Lung (tissue), 12 donors: ENCODE data around the gene ZBTB26. TPM values are rescaled to one million over a fixed set of nuclear protein-coding genes. Genes with fewer than 3 reads are reported as not detected.

Experiments
- ATAC-seq: fragments of 200-7000 bp; cut with Tn5 transposase; one replicate; pipeline ENCODE4 v1.9.1; 2020; ENCODE audit warnings: moderate number of reproducible peaks; ENCODE audit not compliant: insufficient read depth, low FRiP score
- DNase-seq, 3 donors: peaks; one replicate each; pipeline ENCODE4 v3.0.0-alpha.2; 2013 to 2017
- H3K27ac ChIP-seq, 2 donors: one replicate each; pipeline ENCODE4 v1.5.1; 2013; ENCODE audit warnings: mild to moderate bottlenecking in 2 of 2, moderate library complexity in 2 of 2, control low read depth in 1 of 2, inconsistent platforms in 1 of 2, low read depth in 1 of 2, low read length in 1 of 2
- H3K27me3 ChIP-seq, 3 donors: one replicate each; pipeline ENCODE4 v1.5.1; 2013; ENCODE audit warnings: low read length in 2 of 3; ENCODE audit not compliant: control insufficient read depth in 3 of 3, insufficient read depth in 3 of 3
- H3K36me3 ChIP-seq, 4 donors: one replicate each; pipeline ENCODE4 v1.5.1; 2013; ENCODE audit warnings: low read length in 4 of 4, mild to moderate bottlenecking in 1 of 4, moderate library complexity in 1 of 4; ENCODE audit not compliant: control insufficient read depth in 4 of 4, insufficient read depth in 4 of 4
- H3K4me1 ChIP-seq, 5 donors: one replicate each; pipeline ENCODE4 v1.5.1; 2013; ENCODE audit warnings: low read length in 5 of 5, mild to moderate bottlenecking in 2 of 5, moderate library complexity in 1 of 5; ENCODE audit not compliant: control insufficient read depth in 5 of 5, insufficient read depth in 5 of 5
- H3K4me3 ChIP-seq: one replicate; pipeline ENCODE4 v1.5.1; 2013; ENCODE audit warnings: mild to moderate bottlenecking, control low read depth, moderate library complexity
- H3K9ac ChIP-seq, 2 donors: one replicate each; pipeline ENCODE4 v1.5.1; 2013; ENCODE audit warnings: low read length in 2 of 2, control low read depth in 1 of 2; ENCODE audit not compliant: insufficient read depth in 1 of 2
- H3K9me3 ChIP-seq, 4 donors: one replicate each; pipeline ENCODE4 v1.5.1; 2013; ENCODE audit warnings: low read length in 3 of 4, mild to moderate bottlenecking in 1 of 4, moderate library complexity in 1 of 4; ENCODE audit not compliant: control insufficient read depth in 4 of 4, insufficient read depth in 3 of 4
- WGBS, 2 donors: extraction: QIAGEN DNeasy Blood & Tissue Kit; methylation state at CpG; one replicate each; pipeline ENCODE4 v1.1.7; 2013; 5-methylcytosine and 5-hydroxymethylcytosine counted together
- polyA plus RNA-seq, 2 donors: library from polyadenylated mRNA; stranded (reverse); fragments of 200-250 nt; gene quantifications; one replicate each; pipeline ENCODE4 v1.2.1, GENCODE V29; 2013
- total RNA-seq, 2 donors: library from RNA; depleted of rRNA in 1 of 2; stranded (reverse); fragments of >200 nt in 1 of 2; gene quantifications; one replicate each; pipeline ENCODE4 v1.2.1, GENCODE V29; 2014 to 2021
- TF ChIP-seq, protein P1 (sequence below): IDR thresholded peaks from 2 replicates; pipeline ENCODE4 v1.5.1; 2012; ENCODE audit warnings: mild to moderate bottlenecking; ENCODE audit errors: control extremely low read depth, extremely low read depth
- donor health status: control.
- donor health status: control.
- donor health status: Bipolar disorder and iron deficiency.
- donor health status: healthy.
- donor health status: DM: yes; HTN: yes; CAD: no.

The ZBTB26 gene
- total and polyA plus RNA-seq, 4 donors = 2.4 to 15.0 (median 3.3) TPM

DNA sequence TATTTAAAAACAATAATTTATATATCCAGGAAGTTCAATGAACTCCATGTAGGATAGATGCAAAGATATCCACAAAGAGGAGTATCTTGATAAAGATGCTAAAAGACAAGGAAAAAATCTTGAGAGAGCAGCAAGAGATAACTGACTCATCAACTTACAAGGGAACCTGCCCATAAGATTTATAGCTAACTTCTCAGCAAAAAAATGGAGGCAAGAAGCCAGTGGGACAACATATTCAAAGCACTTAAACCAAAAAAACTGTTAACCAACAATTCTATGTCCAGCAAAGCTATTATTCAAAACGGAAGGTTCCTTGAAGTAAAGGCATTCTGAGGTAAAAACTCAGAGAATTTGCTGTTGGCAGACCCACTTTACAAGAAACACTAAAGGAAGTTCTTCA, 29.8 kb upstream of the ZBTB26 start:
- H3K9me3 ChIP-seq = no peaks in the 10 kb centered on the region
- peaks cover 0 to 2% (median 0%) of the 10 kb centered on the region in 5 donors for H3K4me1 ChIP-seq
- H3K27ac ChIP-seq = no peak overlapping the region
- TF ChIP-seq, protein P1, sequence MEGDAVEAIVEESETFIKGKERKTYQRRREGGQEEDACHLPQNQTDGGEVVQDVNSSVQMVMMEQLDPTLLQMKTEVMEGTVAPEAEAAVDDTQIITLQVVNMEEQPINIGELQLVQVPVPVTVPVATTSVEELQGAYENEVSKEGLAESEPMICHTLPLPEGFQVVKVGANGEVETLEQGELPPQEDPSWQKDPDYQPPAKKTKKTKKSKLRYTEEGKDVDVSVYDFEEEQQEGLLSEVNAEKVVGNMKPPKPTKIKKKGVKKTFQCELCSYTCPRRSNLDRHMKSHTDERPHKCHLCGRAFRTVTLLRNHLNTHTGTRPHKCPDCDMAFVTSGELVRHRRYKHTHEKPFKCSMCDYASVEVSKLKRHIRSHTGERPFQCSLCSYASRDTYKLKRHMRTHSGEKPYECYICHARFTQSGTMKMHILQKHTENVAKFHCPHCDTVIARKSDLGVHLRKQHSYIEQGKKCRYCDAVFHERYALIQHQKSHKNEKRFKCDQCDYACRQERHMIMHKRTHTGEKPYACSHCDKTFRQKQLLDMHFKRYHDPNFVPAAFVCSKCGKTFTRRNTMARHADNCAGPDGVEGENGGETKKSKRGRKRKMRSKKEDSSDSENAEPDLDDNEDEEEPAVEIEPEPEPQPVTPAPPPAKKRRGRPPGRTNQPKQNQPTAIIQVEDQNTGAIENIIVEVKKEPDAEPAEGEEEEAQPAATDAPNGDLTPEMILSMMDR = no peak
- H3K36me3 ChIP-seq = peaks cover 5 to 12% (median 11%) of the 10 kb centered on the region in 4 donors
- ATAC-seq (no peak), DNase-seq (no peak)
- H3K27me3 ChIP-seq = no peaks in the 10 kb centered on the region
- H3K9ac ChIP-seq = no peak overlapping the region
- H3K4me3 ChIP-seq = no peak overlapping the region
- 90 to 93% methylated on average over 1 of the region's 1 CpG for WGBS, 2 donors

DNA sequence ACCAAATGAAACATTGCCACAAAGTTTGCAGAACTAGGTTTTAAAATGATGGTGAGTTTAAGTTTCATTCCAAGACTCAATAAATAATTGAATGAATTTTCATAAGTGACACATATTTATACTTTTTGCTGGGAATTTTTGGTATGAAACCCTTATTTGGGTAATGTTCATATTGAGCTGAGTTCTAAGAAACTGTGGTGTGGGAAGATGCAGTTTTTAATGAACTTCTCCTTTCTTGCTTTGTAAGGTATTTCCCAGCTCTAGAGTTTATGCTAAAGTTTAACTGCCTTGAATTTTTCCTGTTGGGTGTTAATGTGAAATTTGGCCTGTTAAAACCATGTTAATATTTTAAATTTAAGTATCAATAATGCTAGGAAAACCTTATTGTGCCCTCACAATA, 24.6 kb upstream of the ZBTB26 start:
- Histone ChIP-seq H3K27ac (no peak overlapping the region), H3K27me3 (no peaks in the 10 kb centered on the region), H3K4me3 (no peak overlapping the region), H3K9ac (no peak overlapping the region), H3K9me3 (no peaks in the 10 kb centered on the region), H3K4me1 (peaks cover 3 to 20% (median 6%) of the 10 kb centered on the region in 5 donors), H3K36me3 (peaks cover 2 to 12% (median 8%) of the 10 kb centered on the region in 4 donors)
- ATAC-seq (no peak), DNase-seq (no peak)
- TF ChIP-seq, protein P1 = no peak

DNA sequence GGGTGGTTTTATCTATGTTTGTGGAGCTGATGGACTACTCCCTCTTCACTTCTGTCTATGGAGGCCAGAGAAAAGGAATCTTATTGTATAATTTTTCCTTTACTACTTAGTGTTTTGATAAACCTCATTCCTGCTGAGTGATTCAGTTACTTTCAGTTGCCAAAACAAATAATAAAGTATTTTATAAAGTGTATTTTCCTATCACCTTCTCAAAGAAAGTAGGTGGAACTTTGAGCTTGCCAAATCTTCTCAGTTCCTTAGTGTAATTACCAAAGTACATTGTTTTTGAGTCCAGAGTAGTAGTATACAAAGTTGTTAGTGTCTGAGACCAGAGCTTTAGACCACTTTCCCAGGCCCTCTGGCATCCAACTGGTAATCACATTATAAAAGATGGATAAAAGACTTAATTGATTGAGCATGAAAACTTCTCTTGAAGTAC, 23.0 kb upstream of the ZBTB26 start:
- DNase-seq (no peak), ATAC-seq (no peak)
- Histone ChIP-seq H3K4me1 (peaks cover 3 to 23% (median 7%) of the 10 kb centered on the region in 5 donors), H3K9ac (no peak overlapping the region), H3K4me3 (no peak overlapping the region), H3K36me3 (peaks cover 0 to 3% (median 1%) of the 10 kb centered on the region in 4 donors), H3K27me3 (no peaks in the 10 kb centered on the region), H3K9me3 (no peaks in the 10 kb centered on the region), H3K27ac (no peak overlapping the region)
- TF ChIP-seq, protein P1 = no peak

DNA sequence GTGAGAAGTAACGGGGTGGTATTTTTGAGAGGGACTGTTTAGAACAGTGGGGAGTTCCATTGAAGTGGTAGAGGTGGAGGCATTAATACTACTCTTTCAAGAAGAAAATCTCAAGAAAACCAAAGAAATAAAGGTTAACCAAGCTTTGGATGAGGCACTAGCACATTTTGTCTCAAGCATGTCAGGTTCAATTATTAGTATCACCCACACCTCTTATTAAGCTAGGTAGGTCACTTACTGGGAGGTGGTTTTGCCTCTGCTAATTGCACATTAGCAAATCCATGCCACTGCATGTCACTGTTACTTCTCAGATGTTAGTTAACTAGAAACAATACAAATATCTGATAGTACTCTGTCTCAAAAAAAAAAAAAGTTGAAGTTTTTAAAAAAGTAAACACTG, 19.7 kb upstream of the ZBTB26 start:
- H3K4me1 ChIP-seq = peaks cover 2 to 27% (median 6%) of the 10 kb centered on the region in 5 donors

More for the DNA sequence above, 19.7 kb upstream of the ZBTB26 start:
- no peak for ATAC-seq
- no peak overlapping the region for H3K9ac ChIP-seq
- WGBS, 2 donors = 85 to 90% methylated on average over 1 of the region's 1 CpG
- TF ChIP-seq, protein P1 = no peak
- H3K4me3 ChIP-seq = no peak overlapping the region
- no peaks in the 10 kb centered on the region for H3K36me3 ChIP-seq
- no peaks in the 10 kb centered on the region for H3K27me3 ChIP-seq
- H3K27ac ChIP-seq = no peak overlapping the region
- no peaks in the 10 kb centered on the region for H3K9me3 ChIP-seq
- DNase-seq = no peak
